Measurements from ENCODE around the gene MRPL21. TPM values are rescaled to one million over a fixed set of nuclear protein-coding genes. Genes with fewer than 3 reads are reported as not detected.

The MRPL21 gene
- total and polyA plus RNA-seq, 2 of the 8 experiments (the other 6 are each of a cell fraction or from before 2014, with no cell fraction given) = 102 to 107 TPM

DNA sequence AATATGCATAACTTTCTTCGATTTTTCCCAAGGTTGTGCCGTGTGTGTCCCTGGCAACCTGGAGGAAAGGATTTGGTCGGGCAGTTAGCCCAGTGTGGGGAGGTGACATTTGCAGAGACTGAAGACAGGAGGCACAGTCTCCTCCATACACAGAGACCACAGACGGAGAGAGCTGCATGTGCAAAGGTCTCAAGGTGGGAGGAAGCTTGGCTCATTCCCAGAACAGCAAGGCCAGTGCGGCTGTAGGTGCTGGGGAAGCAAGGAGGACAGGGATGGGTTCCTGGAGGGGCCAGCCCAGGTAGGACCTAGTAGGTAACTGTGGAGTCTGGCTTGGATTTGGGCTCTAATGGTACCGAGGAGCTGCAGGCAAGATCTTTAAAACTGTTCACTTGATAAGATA is 41.2 kb downstream of the MRPL21 start (continued):
- TF ChIP-seq EZH2 (IDR thresholded peaks at IDR 0.05; ENCODE audit: low read depth, low read length, severe bottlenecking) (no peak), EP300 (IDR thresholded peaks at IDR 0.05; ENCODE audit: borderline replicate concordance in 1 of 2, low read depth in 2 of 2, low read length in 2 of 2) (no peak)
- TF ChIP-seq, protein P1, sequence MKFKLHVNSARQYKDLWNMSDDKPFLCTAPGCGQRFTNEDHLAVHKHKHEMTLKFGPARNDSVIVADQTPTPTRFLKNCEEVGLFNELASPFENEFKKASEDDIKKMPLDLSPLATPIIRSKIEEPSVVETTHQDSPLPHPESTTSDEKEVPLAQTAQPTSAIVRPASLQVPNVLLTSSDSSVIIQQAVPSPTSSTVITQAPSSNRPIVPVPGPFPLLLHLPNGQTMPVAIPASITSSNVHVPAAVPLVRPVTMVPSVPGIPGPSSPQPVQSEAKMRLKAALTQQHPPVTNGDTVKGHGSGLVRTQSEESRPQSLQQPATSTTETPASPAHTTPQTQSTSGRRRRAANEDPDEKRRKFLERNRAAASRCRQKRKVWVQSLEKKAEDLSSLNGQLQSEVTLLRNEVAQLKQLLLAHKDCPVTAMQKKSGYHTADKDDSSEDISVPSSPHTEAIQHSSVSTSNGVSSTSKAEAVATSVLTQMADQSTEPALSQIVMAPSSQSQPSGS (IDR thresholded peaks at IDR 0.05; ENCODE audit: low read length) = no peak
